OCI-LY7 (cell line): ENCODE data around the gene UBE3C. TPM values are rescaled to one million over a fixed set of nuclear protein-coding genes. Genes with fewer than 3 reads are reported as not detected.
A peak's percentile ranks its signal among the peaks of the same experiment; 100 is the strongest.

Experiments
- BruUV-seq: library from RNA; stranded (reverse); fragments of 400-500 nt; replicated peaks from 2 replicates; lab custom pipeline; 2021; lab: Mats Ljungman, UMichigan
- CTCF ChIA-PET: fragments of 300-600 bp; sonication (Branson Sonifier 250); formaldehyde crosslinking; loops from one replicate; lab custom pipeline; 2022; ENCODE audit warnings: antibody characterized with exemption; ENCODE audit not compliant: unreplicated experiment; lab: Charles Lee
- POLR2A ChIA-PET: fragments of 300-600 bp; sonication (Branson Sonifier 250); formaldehyde crosslinking; loops from one replicate; lab custom pipeline; 2022; ENCODE audit warnings: antibody characterized with exemption; lab: Charles Lee
- DNase-seq: peaks from one replicate; pipeline ENCODE4 v3.0.0-alpha.2; 2015; ENCODE audit warnings: low spot score
- H2AFZ ChIP-seq: fragments of 200-600 bp; sonication (generic), shearing (Covaris generic); 2 replicates; pipeline ENCODE4 v1.6.1; 2014; ENCODE audit warnings: mild to moderate bottlenecking, antibody characterized with exemption, low read length, moderate library complexity
- H3K27ac ChIP-seq: fragments of 200-600 bp; sonication (generic); 2 replicates; pipeline ENCODE4 v1.5.1; 2014; ENCODE audit warnings: mixed run types, low read depth, mild to moderate bottlenecking, moderate library complexity, low read length, inconsistent platforms; ENCODE audit not compliant: poor library complexity, severe bottlenecking
- H3K36me3 ChIP-seq: fragments of 200-600 bp; sonication (generic); 2 replicates; pipeline ENCODE4 v1.6.1; 2014; ENCODE audit warnings: mild to moderate bottlenecking, antibody characterized with exemption, low read length, moderate library complexity, mixed read lengths; ENCODE audit not compliant: insufficient read depth
- H3K4me1 ChIP-seq: fragments of 200-600 bp; sonication (generic); 2 replicates; pipeline ENCODE4 v1.5.1; 2014; ENCODE audit warnings: mild to moderate bottlenecking, low read length; ENCODE audit not compliant: insufficient read depth, poor library complexity, severe bottlenecking
- H3K4me2 ChIP-seq: fragments of 200-600 bp; sonication (generic); 2 replicates; pipeline ENCODE4 v1.6.1; 2014; ENCODE audit warnings: mild to moderate bottlenecking, low read length
- H3K4me3 ChIP-seq: fragments of 200-600 bp; sonication (generic); 2 replicates; pipeline ENCODE4 v1.5.1; 2014; ENCODE audit warnings: mild to moderate bottlenecking, low read depth, low read length; ENCODE audit not compliant: poor library complexity, severe bottlenecking
- H3K79me2 ChIP-seq: fragments of 200-600 bp; sonication (generic); 2 replicates; pipeline ENCODE4 v1.6.1; 2016; ENCODE audit warnings: low read depth, mild to moderate bottlenecking, low read length, moderate library complexity, mixed read lengths; ENCODE audit not compliant: insufficient read depth
- H3K9me2 ChIP-seq: fragments of 200-600 bp; sonication (generic); 2 replicates; pipeline ENCODE4 v1.6.1; 2016; ENCODE audit warnings: mild to moderate bottlenecking, low read length, mixed read lengths; ENCODE audit not compliant: insufficient read depth
- H3K9me3 ChIP-seq: fragments of 200-600 bp; sonication (generic); 2 replicates; pipeline ENCODE4 v1.6.1; 2014; ENCODE audit warnings: mild to moderate bottlenecking, mixed run types, low read length, mixed read lengths
- H4K20me1 ChIP-seq: fragments of 200-600 bp; sonication (generic); 2 replicates; pipeline ENCODE4 v1.6.1; 2014; ENCODE audit warnings: mild to moderate bottlenecking, antibody characterized with exemption, low read length, moderate library complexity, mixed read lengths; ENCODE audit not compliant: insufficient read depth
- CTCF ChIP-seq: fragments of 200-600 bp; sonication (generic); conservative IDR thresholded peaks from 2 replicates; pipeline ENCODE4 v1.5.1; 2014; ENCODE audit warnings: mild to moderate bottlenecking, antibody characterized with exemption, low read length, moderate library complexity, mixed read lengths
- EZH2phosphoT487 ChIP-seq: fragments of 200-600 bp; sonication (generic); IDR thresholded peaks from 2 replicates; pipeline ENCODE4 v1.6.1; 2018; ENCODE audit warnings: low read depth, borderline replicate concordance, mild to moderate bottlenecking, mixed run types, antibody characterized with exemption, low read length, moderate library complexity, mixed read lengths
- intact Hi-C: fragments of 100-400 bp; cut with micrococcal nuclease; formaldehyde crosslinking; loops from one replicate; pipeline ENCODE4 v1.10.0; 2022; ENCODE audit not compliant: unreplicated experiment
- total RNA-seq, 2 experiments: library from RNA; depleted of rRNA in 1 of 2; stranded (reverse); fragments of >200 nt in 1 of 2; shearing (Covaris generic) in 1 of 2; gene quantifications; 2 replicates each; pipeline ENCODE4 v1.2.3, GENCODE V29; 2014 to 2022

The UBE3C gene
- total RNA-seq, 2 experiments from 2014 or later: 60.4 to 66.1 TPM

- BruUV-seq: no TSS peak
- H3K4me2 ChIP-seq: peak overlapping the region; percentile 93
- no peaks in the 10 kb centered on the region for H3K9me2 ChIP-seq
- H3K36me3 ChIP-seq: peaks cover 49% of the 10 kb centered on the region
- intact Hi-C loops: loop anchor here (1.0 to 5.0 kb wide), 2 partner anchors 167 to 246 kb away; partner anchors contain the start of gene LMBR1
- H2AFZ ChIP-seq: no peak overlapping the region
- TF ChIP-seq EZH2phosphoT487 (no peak), CTCF (no peak)
- peaks cover 7% of the 10 kb centered on the region; the same call in 1 of the 2 replicates for H3K9me3 ChIP-seq
- peak overlapping the region; percentile 99 for H3K4me3 ChIP-seq
- H3K4me1 ChIP-seq: peaks cover 31% of the 10 kb centered on the region
- H4K20me1 ChIP-seq: peaks cover 27% of the 10 kb centered on the region
- DNase-seq: peak; percentile 77
- peak overlapping the region; percentile 84 for H3K27ac ChIP-seq
- ChIA-PET POLR2A (no interaction called here), CTCF (no interaction called here)
- H3K79me2 ChIP-seq: peaks cover 51% of the 10 kb centered on the region
Measured at GRCh38 chr7:157139111-157139809, 534 bp downstream of the UBE3C start.

- peaks cover 58% of the 10 kb centered on the region for H3K79me2 ChIP-seq
- no peaks in the 10 kb centered on the region for H3K9me2 ChIP-seq
- TF ChIP-seq EZH2phosphoT487 (no peak), CTCF (no peak)
- H3K27ac ChIP-seq: peak overlapping the region; percentile 84
- peaks cover 28% of the 10 kb centered on the region for H4K20me1 ChIP-seq
- H3K36me3 ChIP-seq: peaks cover 56% of the 10 kb centered on the region
- CTCF ChIA-PET: no interaction called here
- intact Hi-C loops: loop anchor here (1.0 to 5.0 kb wide), 2 partner anchors 168 to 247 kb away; partner anchors contain the start of gene LMBR1
- H3K9me3 ChIP-seq: peaks cover 7% of the 10 kb centered on the region; the same call in 1 of the 2 replicates
- no TSS peak for BruUV-seq
- peaks cover 31% of the 10 kb centered on the region for H3K4me1 ChIP-seq
- H3K4me2 ChIP-seq: peak overlapping the region; percentile 93
- no peak overlapping the region for H2AFZ ChIP-seq
- H3K4me3 ChIP-seq: peak overlapping the region; percentile 99
- DNase-seq: peak; percentile 27
- POLR2A ChIA-PET: interaction anchor here (0.5 kb wide), 1 partner anchor 23 kb away, joined by 4 read pairs; no protein-coding TSS in a partner anchor
Measured at GRCh38 chr7:157139810-157140510, 1.2 kb downstream of the UBE3C start.
